Ammon's horn (tissue), 1 donor: ENCODE data around the gene UVSSA.
"Not testable (repeated sequence)": the region's sequence is repeated elsewhere in the genome, so short reads cannot be mapped to it uniquely, and the experiment has no call there.

Source experiments
- DNase-seq: peaks from one replicate; pipeline ENCODE4 v3.0.0-alpha.2; 2016; ENCODE audit warnings: low spot score

The UVSSA gene

GRCh38 chr4:1317177-1318045, 29.6 kb upstream of the UVSSA start:
- DNase-seq: no peak

- DNase-seq: no peak
Measured at GRCh38 chr4:1318046-1318375, 29.0 kb upstream of the UVSSA start.

- DNase-seq: no peak
Measured at GRCh38 chr4:1318488-1319213, 28.4 kb upstream of the UVSSA start.

- DNase-seq: no peak
Measured at GRCh38 chr4:1321486-1321885, 25.5 kb upstream of the UVSSA start.

- DNase-seq: no peak
Measured at GRCh38 chr4:1321946-1322650, 24.9 kb upstream of the UVSSA start.

GRCh38 chr4:1323280-1323634, 23.8 kb upstream of the UVSSA start:
- DNase-seq: no peak

- DNase-seq: no peak
Measured at GRCh38 chr4:1323635-1324442, 23.2 kb upstream of the UVSSA start.

GRCh38 chr4:1324443-1325175, 22.4 kb upstream of the UVSSA start:
- not testable (repeated sequence) for DNase-seq

- no peak for DNase-seq
Measured at GRCh38 chr4:1325176-1325480, 21.9 kb upstream of the UVSSA start.

- no peak for DNase-seq
Measured at GRCh38 chr4:1325681-1326635, 21.1 kb upstream of the UVSSA start.

GRCh38 chr4:1326751-1327525, 20.1 kb upstream of the UVSSA start:
- DNase-seq: no peak

- DNase-seq: no peak
Measured at GRCh38 chr4:1327526-1328266, 19.3 kb upstream of the UVSSA start.

- no peak for DNase-seq
Measured at GRCh38 chr4:1328267-1329155, 18.5 kb upstream of the UVSSA start.

- DNase-seq: no peak
Measured at GRCh38 chr4:1329408-1330371, 17.3 kb upstream of the UVSSA start.

GRCh38 chr4:1330761-1331590, 16.0 kb upstream of the UVSSA start:
- no peak for DNase-seq
